Hepatocyte (in vitro differentiated cells): ENCODE results near the gene FBXO5. TPM values are rescaled to one million over a fixed set of nuclear protein-coding genes. Genes with fewer than 3 reads are reported as not detected.
A peak's percentile ranks its signal among the peaks of the same experiment; 100 is the strongest.

Source experiments
- DNase-seq: peaks from one replicate; pipeline ENCODE4 v3.0.0-alpha.2; 2016; ENCODE audit warnings: low spot score
- H2AFZ ChIP-seq: fragments of 200-600 bp; sonication (generic); 2 replicates; pipeline ENCODE4 v1.6.0; 2016; ENCODE audit warnings: antibody characterized with exemption, mild to moderate bottlenecking
- H3K27ac ChIP-seq: fragments of 200-600 bp; sonication (generic); 2 replicates; pipeline ENCODE4 v1.5.1; 2016; ENCODE audit warnings: mild to moderate bottlenecking
- H3K27me3 ChIP-seq: fragments of 200-600 bp; sonication (generic); 2 replicates; pipeline ENCODE4 v1.6.1; 2016
- H3K36me3 ChIP-seq: fragments of 200-600 bp; sonication (generic); replicated peaks from 2 replicates; pipeline ENCODE4 v1.5.1; 2016; ENCODE audit warnings: low read depth; ENCODE audit not compliant: insufficient read depth
- H3K4me1 ChIP-seq: fragments of 200-600 bp; sonication (generic); 2 replicates; pipeline ENCODE4 v1.5.1; 2016; ENCODE audit warnings: mild to moderate bottlenecking, moderate library complexity; ENCODE audit not compliant: insufficient read depth
- H3K4me2 ChIP-seq: fragments of 200-600 bp; sonication (generic); 2 replicates; pipeline ENCODE4 v1.6.0; 2016
- H3K4me3 ChIP-seq: fragments of 200-600 bp; sonication (generic); 2 replicates; pipeline ENCODE4 v1.5.1; 2016; ENCODE audit warnings: mild to moderate bottlenecking
- H3K79me2 ChIP-seq: fragments of 200-600 bp; sonication (generic); 2 replicates; pipeline ENCODE4 v1.6.0; 2017; ENCODE audit warnings: mild to moderate bottlenecking
- H3K9me2 ChIP-seq: fragments of 200-600 bp; sonication (generic); replicated peaks from 2 replicates; pipeline ENCODE4 v1.6.0; 2017; ENCODE audit warnings: mild to moderate bottlenecking; ENCODE audit not compliant: insufficient read depth
- H3K9me3 ChIP-seq: fragments of 200-600 bp; sonication (generic); 2 replicates; pipeline ENCODE4 v1.5.1; 2016; ENCODE audit warnings: low read depth, mild to moderate bottlenecking
- H4K20me1 ChIP-seq: fragments of 200-600 bp; sonication (generic); 2 replicates; pipeline ENCODE4 v1.6.0; 2016; ENCODE audit warnings: mild to moderate bottlenecking; ENCODE audit not compliant: insufficient read depth, poor library complexity, severe bottlenecking
- CTCF ChIP-seq: fragments of 200-600 bp; sonication (generic); IDR thresholded peaks from 2 replicates; pipeline ENCODE4 v1.5.1; 2016; ENCODE audit warnings: antibody characterized with exemption, mild to moderate bottlenecking; ENCODE audit not compliant: poor library complexity
- EZH2 ChIP-seq: fragments of 200-600 bp; sonication (generic); IDR thresholded peaks from 2 replicates; pipeline ENCODE4 v1.6.1; 2016; ENCODE audit warnings: antibody characterized with exemption, mild to moderate bottlenecking, borderline replicate concordance
- EZH2phosphoT487 ChIP-seq: fragments of 200-600 bp; sonication (generic); IDR thresholded peaks from one replicate; pipeline ENCODE4 v1.6.1; 2018; ENCODE audit warnings: antibody characterized with exemption, mild to moderate bottlenecking, low read depth, moderate library complexity; ENCODE audit not compliant: unreplicated experiment, severe bottlenecking
- WGBS: methylation state at CpG from one replicate; pipeline ENCODE4 v1.1.6; 2016; ENCODE audit warnings: low lambda C conversion rate; ENCODE audit errors: missing lambda C conversion rate; 5-methylcytosine and 5-hydroxymethylcytosine counted together
- polyA plus RNA-seq: library from polyadenylated mRNA; unstranded; fragments of >200 nt; fragmentation: Nextera tagmentation; extraction: Ambion mirVana; gene quantifications from 2 replicates; pipeline ENCODE4 v1.2.1, GENCODE V29; 2016
- total RNA-seq: library from RNA; depleted of rRNA; stranded (reverse); fragments of >200 nt; gene quantifications from 2 replicates; pipeline ENCODE4 v1.2.3, GENCODE V29; 2014

FBXO5 gene
- total and polyA plus RNA-seq, 2 experiments from 2014 or later, result 4.7 to 9.2 TPM

GRCh38 chr6:152957796-152958195, 25.0 kb downstream of the FBXO5 start:
- Histone ChIP-seq H3K9me2 (no peaks in the 10 kb centered on the region), H3K4me2 (no peak overlapping the region), H3K4me1 (no peaks in the 10 kb centered on the region), H3K27me3 (no peaks in the 10 kb centered on the region), H3K27ac (no peak overlapping the region), H3K9me3 (no peaks in the 10 kb centered on the region), H3K79me2 (no peaks in the 10 kb centered on the region), H2AFZ (no peak overlapping the region), H4K20me1 (no peaks in the 10 kb centered on the region), H3K36me3 (no peaks in the 10 kb centered on the region), H3K4me3 (no peak overlapping the region)
- 77% methylated on average over 1 of the region's 1 CpG for WGBS
- DNase-seq, result no peak
- no peak for TF ChIP-seq EZH2phosphoT487
- TF ChIP-seq CTCF, result no peak
- no peak for TF ChIP-seq EZH2

GRCh38 chr6:152954443-152954842, 28.4 kb downstream of the FBXO5 start:
- Histone ChIP-seq H3K27ac (no peak overlapping the region), H4K20me1 (no peaks in the 10 kb centered on the region), H2AFZ (no peak overlapping the region), H3K36me3 (no peaks in the 10 kb centered on the region), H3K4me1 (no peaks in the 10 kb centered on the region), H3K79me2 (no peaks in the 10 kb centered on the region), H3K9me2 (no peaks in the 10 kb centered on the region), H3K9me3 (no peaks in the 10 kb centered on the region), H3K4me3 (no peak overlapping the region), H3K27me3 (no peaks in the 10 kb centered on the region), H3K4me2 (no peak overlapping the region)
- WGBS, result 70% methylated on average over 3 of the region's 3 CpGs
- DNase-seq, result no peak
- TF ChIP-seq CTCF, result no peak
- no peak for TF ChIP-seq EZH2
- TF ChIP-seq EZH2phosphoT487, result no peak

DNA sequence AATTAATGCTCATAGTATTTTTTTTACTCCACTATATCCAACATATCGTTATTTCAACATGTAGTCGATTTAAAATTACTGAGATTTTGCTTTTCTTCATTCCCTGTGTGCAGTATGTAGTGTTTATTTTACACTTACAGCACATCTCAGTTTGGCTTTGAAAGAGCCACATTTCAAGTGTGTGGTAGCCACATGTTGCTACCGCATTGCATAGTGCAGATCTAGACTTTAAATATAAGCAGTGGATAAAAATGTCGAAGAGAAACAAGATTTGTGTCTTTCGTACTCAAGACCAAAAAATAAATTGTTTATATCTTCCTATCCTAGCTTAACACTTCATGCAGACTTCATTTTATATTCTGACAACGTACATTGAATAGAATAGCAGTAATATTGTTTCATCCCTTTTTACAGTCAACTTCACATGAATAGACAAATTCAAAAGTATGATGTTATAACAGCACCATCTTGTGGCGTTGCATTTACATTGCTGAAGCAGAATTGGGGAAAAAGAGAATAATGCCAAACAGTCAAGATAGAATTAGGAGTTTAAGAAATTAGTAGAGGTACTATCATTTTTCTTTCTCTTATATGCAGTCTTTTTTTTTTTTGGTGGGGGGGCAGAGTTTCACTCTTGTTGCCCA, 29.9 kb downstream of the FBXO5 start:
- WGBS, result 75% methylated on average over 7 of the region's 7 CpGs
- Histone ChIP-seq H3K9me2 (no peaks in the 10 kb centered on the region), H3K4me2 (no peak overlapping the region), H3K36me3 (no peaks in the 10 kb centered on the region), H3K27me3 (no peaks in the 10 kb centered on the region), H4K20me1 (no peaks in the 10 kb centered on the region), H3K4me3 (no peak overlapping the region), H3K9me3 (no peaks in the 10 kb centered on the region), H3K79me2 (no peaks in the 10 kb centered on the region), H2AFZ (no peak overlapping the region), H3K4me1 (no peaks in the 10 kb centered on the region), H3K27ac (no peak overlapping the region)
- TF ChIP-seq CTCF (peak; percentile 68), EZH2phosphoT487 (no peak), EZH2 (no peak)
- peak; percentile 26 for DNase-seq

DNA sequence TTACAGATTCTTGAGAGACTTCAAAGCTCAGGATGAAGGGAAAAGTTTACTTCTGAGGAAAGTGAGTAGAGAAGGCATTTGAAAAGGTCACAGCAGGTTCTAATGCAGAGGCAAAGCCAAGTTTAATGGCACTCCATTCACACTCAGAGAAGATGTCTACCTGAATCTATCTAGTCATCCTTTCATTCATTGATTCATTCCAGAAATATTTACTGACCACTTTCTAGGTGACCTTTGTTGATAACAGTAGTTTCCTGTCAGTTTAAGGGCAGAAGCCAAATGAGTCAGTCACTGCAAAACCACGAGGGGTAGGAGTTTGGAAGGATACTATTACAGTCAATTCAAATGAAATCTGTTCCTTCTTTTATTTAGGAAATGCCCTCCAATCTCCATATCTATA, 30.8 kb downstream of the FBXO5 start:
- WGBS, result 4% methylated on average over 1 of the region's 1 CpG
- no peaks in the 10 kb centered on the region for H3K79me2 ChIP-seq
- H3K27ac ChIP-seq, result no peak overlapping the region
- no peaks in the 10 kb centered on the region for H3K27me3 ChIP-seq
- no peak overlapping the region for H3K4me2 ChIP-seq
- no peaks in the 10 kb centered on the region for H3K4me1 ChIP-seq
- H3K9me2 ChIP-seq, result no peaks in the 10 kb centered on the region
- H2AFZ ChIP-seq, result no peak overlapping the region
- H3K4me3 ChIP-seq, result no peak overlapping the region
- no peaks in the 10 kb centered on the region for H3K9me3 ChIP-seq
- H3K36me3 ChIP-seq, result no peaks in the 10 kb centered on the region
- TF ChIP-seq EZH2 (no peak), EZH2phosphoT487 (no peak), CTCF (no peak)
- no peaks in the 10 kb centered on the region for H4K20me1 ChIP-seq
- DNase-seq, result no peak
